IPS-15b (cell line): ENCODE results near the gene PGS1.
A peak's percentile ranks its signal among the peaks of the same experiment; 100 is the strongest.

Source experiments
- H3K27me3 ChIP-seq: one replicate; pipeline ENCODE4 v1.6.1; 2013; ENCODE audit warnings: low read length; ENCODE audit not compliant: control insufficient read depth, insufficient read depth
- H3K36me3 ChIP-seq: one replicate; pipeline ENCODE4 v1.6.1; 2013; ENCODE audit warnings: low read length; ENCODE audit not compliant: control insufficient read depth, insufficient read depth
- H3K4me1 ChIP-seq: one replicate; pipeline ENCODE4 v1.6.1; 2013; ENCODE audit warnings: mild to moderate bottlenecking, low read length; ENCODE audit not compliant: control insufficient read depth, insufficient read depth
- H3K4me3 ChIP-seq: one replicate; pipeline ENCODE4 v1.5.1; 2013; ENCODE audit warnings: low read depth, low read length
- H3K9ac ChIP-seq: one replicate; pipeline ENCODE4 v1.6.1; 2013; ENCODE audit warnings: low read depth, mild to moderate bottlenecking, low read length
- H3K9me3 ChIP-seq: one replicate; pipeline ENCODE4 v1.6.1; 2013; ENCODE audit warnings: mild to moderate bottlenecking, low read length; ENCODE audit not compliant: control insufficient read depth, insufficient read depth

Gene PGS1

DNA sequence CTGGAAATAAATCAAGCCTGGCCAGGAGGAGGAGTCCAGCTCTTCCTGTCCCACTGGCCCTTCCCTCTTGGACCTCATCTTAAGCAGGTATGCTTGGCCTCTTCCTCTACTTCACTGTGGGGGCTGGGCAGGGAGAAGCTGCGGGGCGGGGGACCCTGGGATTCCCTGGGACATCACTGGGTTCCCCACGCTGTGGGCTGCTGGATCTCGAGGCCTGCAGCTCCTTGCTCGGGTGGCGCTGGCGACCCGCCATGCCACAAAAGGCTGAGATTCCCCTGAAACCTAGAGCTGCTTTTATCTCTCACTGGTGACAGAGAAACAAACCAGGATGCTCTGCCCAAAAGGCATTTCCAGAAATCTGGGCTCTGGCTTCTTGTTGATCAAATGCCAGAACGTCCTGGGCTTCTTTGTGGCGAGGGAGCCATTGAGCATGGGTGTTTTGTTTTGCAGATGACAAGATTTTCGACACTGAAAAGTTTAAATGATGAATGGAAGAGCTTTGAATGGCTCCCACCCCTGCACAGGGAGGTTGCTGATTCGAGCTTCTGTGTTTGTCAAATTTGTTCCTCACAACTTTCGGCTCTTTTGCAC, 8.6 kb upstream of the PGS1 start:
- Histone ChIP-seq H3K4me1 (peaks cover 36% of the 10 kb centered on the region), H3K36me3 (no peaks in the 10 kb centered on the region), H3K27me3 (no peaks in the 10 kb centered on the region), H3K4me3 (no peak overlapping the region), H3K9me3 (no peaks in the 10 kb centered on the region), H3K9ac (no peak overlapping the region)

DNA sequence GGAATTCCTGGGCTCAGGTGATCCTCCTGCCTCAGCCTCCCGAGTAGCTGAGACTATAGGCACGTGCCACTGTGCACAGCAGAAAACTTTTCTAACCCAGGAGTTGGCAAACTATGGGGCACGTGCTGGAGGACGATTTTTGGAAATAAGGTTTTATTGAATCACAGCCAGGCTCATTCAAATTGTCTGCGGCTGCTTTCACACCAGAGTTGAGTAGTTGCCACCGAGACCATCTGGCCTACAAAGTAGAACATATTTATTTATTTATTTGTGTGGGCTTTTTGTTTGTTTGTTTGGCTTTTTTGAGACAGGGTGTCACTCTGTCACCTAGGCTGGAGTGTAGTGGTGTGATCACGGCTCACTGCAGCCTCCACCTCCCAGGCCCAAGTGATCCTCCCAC, 7.4 kb upstream of the PGS1 start:
- H3K36me3 ChIP-seq = no peaks in the 10 kb centered on the region
- H3K27me3 ChIP-seq = no peaks in the 10 kb centered on the region
- H3K4me1 ChIP-seq = peaks cover 36% of the 10 kb centered on the region
- no peaks in the 10 kb centered on the region for H3K9me3 ChIP-seq
- no peak overlapping the region for H3K4me3 ChIP-seq
- no peak overlapping the region for H3K9ac ChIP-seq

DNA sequence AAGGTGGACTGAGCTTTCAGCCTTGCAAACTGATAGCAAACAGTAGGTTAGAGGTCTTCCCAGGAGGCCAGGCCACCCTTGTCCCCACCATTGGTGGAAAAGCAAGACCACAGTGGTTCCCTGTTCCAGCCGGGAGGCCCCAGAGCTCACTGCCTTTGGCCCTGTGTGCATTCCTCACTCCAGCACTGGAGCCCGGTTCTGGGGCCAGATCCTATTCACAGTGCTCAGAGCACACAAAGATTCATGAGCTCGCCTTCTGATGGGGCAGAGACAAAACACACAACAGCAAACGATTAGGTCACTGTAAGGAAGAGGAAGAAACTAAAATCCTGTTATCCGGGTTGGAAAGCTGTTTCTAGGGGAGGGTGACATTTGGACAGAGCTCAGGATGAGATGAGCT, 5.6 kb upstream of the PGS1 start:
- Histone ChIP-seq H3K4me3 (no peak overlapping the region), H3K4me1 (peaks cover 26% of the 10 kb centered on the region), H3K27me3 (no peaks in the 10 kb centered on the region), H3K9me3 (no peaks in the 10 kb centered on the region), H3K36me3 (no peaks in the 10 kb centered on the region), H3K9ac (no peak overlapping the region)

DNA sequence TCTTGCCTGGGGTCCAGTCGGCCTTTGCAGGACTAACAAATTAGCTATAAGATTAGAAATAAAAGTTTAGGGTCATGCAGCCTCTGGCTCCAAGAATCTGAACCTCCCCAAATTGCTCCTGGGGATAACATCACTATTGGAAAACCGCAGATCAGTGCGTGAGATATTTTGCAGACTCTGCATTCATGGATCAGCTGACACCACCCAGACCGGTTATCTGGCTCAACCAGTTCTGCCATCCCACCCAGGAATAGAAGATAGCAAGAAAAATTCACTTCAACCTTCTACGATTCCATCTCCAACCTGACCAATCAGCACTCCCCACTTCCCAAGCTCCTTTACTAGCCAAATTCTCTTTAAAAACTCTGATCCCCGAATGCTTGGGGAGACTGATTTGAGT, 4.3 kb upstream of the PGS1 start:
- Histone ChIP-seq H3K4me1 (peaks cover 25% of the 10 kb centered on the region), H3K4me3 (no peak overlapping the region)

DNA sequence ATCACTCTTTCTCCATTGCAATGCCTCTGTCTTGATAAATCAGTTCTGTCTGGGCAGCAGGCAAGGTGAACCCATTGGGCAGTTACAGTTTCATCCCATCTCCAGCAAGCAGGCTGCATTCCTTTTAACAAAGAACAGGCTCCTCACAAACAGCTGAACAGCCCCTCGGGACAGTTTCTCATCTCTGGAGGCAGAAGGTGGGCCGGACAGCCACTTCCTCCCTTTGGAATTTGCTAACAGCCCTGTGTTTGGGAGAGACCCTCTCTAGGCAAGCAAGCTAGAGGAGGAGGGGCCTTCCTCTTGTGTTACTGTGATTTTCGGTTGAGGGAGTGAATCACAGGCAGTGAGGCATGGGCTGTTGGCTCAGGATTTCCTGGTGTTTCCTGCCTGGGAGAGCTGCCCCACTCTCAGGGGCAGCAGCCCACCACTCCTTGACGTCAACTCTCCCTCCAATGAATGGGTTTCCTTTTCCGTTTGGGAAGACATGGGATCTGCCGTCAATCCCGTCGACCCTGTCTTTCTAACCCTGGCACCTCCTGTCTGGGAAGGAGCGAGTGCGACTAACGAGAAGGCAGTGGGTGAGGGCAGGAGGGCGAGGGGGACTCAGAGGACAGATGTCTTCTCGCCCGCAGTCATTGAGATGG, 3.7 kb upstream of the PGS1 start:
- H3K4me3 ChIP-seq = peak overlapping the region; percentile 27
- no peaks in the 10 kb centered on the region for H3K27me3 ChIP-seq
- H3K9ac ChIP-seq = peak overlapping the region; percentile 37
- no peaks in the 10 kb centered on the region for H3K9me3 ChIP-seq
- peaks cover 22% of the 10 kb centered on the region for H3K4me1 ChIP-seq
- H3K36me3 ChIP-seq = no peaks in the 10 kb centered on the region

More for the DNA sequence above, 4.3 kb upstream of the PGS1 start:
- H3K36me3 ChIP-seq = no peaks in the 10 kb centered on the region
- H3K27me3 ChIP-seq = no peaks in the 10 kb centered on the region
- no peaks in the 10 kb centered on the region for H3K9me3 ChIP-seq
- no peak overlapping the region for H3K9ac ChIP-seq

DNA sequence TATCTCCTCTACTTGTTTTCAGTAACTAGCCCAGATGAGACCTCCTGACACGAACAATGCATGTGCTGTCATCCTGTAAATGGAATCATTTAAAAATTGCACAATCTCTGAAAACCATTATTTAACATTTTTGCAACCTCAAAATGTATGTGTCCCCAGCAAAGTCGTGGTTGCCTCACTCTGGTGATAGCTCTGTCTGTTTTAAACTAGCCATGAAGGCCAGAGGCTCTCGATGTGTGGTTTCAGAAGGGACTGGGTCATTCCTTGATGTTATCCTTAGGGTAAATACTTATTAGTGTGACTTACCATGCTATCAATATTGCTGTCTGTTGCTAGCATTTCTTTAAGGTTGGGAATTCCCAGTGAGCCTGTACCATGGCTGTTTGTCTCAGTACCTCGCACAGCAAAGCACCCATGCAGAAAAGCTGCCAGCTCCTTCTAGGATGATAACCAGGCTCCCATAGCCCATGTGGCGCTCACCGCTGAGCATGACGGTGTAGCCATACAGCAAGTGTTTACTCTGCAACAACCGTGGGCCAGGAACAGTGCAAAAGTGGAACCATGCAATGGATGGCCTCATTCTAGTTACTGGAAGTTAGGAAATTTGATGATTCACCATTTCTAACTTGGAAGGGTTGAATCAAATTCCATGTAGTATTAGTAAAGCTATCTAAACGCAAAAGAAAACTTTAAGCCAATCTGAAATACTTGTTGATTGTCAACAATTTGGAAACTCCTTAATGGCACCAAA, 2.9 kb upstream of the PGS1 start:
- Histone ChIP-seq H3K9me3 (no peaks in the 10 kb centered on the region), H3K4me1 (peaks cover 18% of the 10 kb centered on the region), H3K9ac (no peak overlapping the region), H3K36me3 (no peaks in the 10 kb centered on the region), H3K4me3 (no peak overlapping the region), H3K27me3 (no peaks in the 10 kb centered on the region)

- no peak overlapping the region for H3K9ac ChIP-seq
- peaks cover 20% of the 10 kb centered on the region for H3K4me1 ChIP-seq
- H3K36me3 ChIP-seq = no peaks in the 10 kb centered on the region
- no peak overlapping the region for H3K4me3 ChIP-seq
- no peaks in the 10 kb centered on the region for H3K9me3 ChIP-seq
- no peaks in the 10 kb centered on the region for H3K27me3 ChIP-seq
Observed at GRCh38 chr17:78376161-78376560, 2.3 kb upstream of the PGS1 start.

DNA sequence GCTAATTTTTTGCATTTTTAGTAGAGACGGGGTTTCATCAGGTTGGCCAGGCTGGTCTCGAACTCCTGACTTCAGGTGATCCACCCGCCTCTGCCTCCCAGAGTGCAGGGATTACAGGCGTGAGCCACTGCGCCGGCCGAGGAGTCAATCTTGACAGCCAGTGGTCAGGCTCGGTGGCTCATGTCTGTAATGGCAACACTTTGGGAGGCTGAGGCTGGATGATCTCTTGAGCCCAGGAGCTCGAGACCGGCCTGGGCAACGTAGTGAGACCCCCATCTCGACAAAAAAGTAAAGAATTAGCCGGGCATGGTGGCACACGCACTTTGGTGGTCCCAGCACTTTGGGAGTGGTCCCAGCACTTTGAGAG, 608 bp upstream of the PGS1 start:
- Histone ChIP-seq H3K27me3 (no peaks in the 10 kb centered on the region), H3K9me3 (no peaks in the 10 kb centered on the region), H3K9ac (no peak overlapping the region), H3K4me3 (peak overlapping the region; percentile 88), H3K4me1 (peaks cover 27% of the 10 kb centered on the region), H3K36me3 (no peaks in the 10 kb centered on the region)

DNA sequence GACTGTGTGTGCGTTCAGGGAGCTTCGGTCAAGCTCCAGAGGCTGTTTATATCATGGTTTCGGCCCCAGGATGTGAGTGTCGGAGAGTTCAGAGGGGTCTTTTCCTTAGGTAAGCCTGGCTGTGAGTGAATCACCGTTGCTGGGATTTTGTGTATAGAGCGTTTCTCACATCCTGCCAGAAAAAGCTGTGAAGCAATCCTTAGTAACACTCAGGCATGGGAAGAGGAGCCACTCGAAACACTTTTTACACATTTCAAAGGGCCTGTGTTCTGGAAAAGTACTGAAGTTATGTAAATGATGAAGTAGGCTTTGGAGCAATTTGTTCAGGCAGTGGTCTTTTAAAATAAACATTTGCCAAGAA, 662 bp downstream of the PGS1 start:
- no peaks in the 10 kb centered on the region for H3K27me3 ChIP-seq
- H3K9ac ChIP-seq = peak overlapping the region; percentile 90
- peak overlapping the region; percentile 88 for H3K4me3 ChIP-seq
- no peaks in the 10 kb centered on the region for H3K9me3 ChIP-seq
- no peaks in the 10 kb centered on the region for H3K36me3 ChIP-seq
- H3K4me1 ChIP-seq = peaks cover 33% of the 10 kb centered on the region

- Histone ChIP-seq H3K9ac (no peak overlapping the region), H3K4me3 (no peak overlapping the region), H3K36me3 (no peaks in the 10 kb centered on the region), H3K9me3 (no peaks in the 10 kb centered on the region), H3K27me3 (no peaks in the 10 kb centered on the region), H3K4me1 (peaks cover 21% of the 10 kb centered on the region)
Observed at GRCh38 chr17:78380370-78380769, 1.9 kb downstream of the PGS1 start.

DNA sequence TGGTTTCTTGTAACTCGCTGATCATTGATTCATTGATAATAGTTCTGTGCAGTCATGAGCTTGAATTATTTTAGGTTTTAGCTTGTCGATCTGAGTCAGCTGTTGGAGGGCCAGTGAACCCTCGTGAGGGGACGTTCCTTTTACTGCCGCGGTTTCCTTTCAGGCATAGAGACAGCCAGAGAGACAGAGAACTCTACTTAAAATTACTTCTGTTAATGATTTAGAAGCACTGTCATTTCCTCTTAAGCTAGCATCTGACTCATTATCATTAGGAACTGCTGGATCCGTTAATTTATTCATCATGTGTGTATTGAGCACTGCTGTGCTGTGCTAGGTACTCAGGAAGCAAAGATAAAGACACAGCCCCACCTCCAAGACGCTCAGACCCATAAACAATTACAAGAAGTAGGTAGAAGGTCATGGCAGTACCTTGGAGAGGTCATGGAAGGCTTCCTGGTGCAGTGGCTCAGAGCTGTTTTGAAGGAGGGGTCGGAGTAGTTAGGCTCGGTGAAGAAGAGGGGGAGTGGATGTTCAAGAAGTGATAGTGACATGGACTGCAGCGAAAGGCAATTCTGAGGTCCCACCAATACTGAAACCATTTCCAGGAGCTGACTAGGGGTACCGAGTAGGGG, 3.3 kb downstream of the PGS1 start:
- no peak overlapping the region for H3K9ac ChIP-seq
- H3K4me1 ChIP-seq = peaks cover 26% of the 10 kb centered on the region
- no peaks in the 10 kb centered on the region for H3K9me3 ChIP-seq
- H3K4me3 ChIP-seq = no peak overlapping the region
- H3K27me3 ChIP-seq = no peaks in the 10 kb centered on the region
- H3K36me3 ChIP-seq = no peaks in the 10 kb centered on the region
